Lung (tissue), 12 donors: Measurements from ENCODE around the gene H3-3A. TPM values are rescaled to one million over a fixed set of nuclear protein-coding genes. Genes with fewer than 3 reads are reported as not detected.

Experiments used
- ATAC-seq: fragments of 200-7000 bp; cut with Tn5 transposase; one replicate; pipeline ENCODE4 v1.9.1; 2020; ENCODE audit warnings: moderate number of reproducible peaks; ENCODE audit not compliant: insufficient read depth, low FRiP score
- DNase-seq, 3 donors: peaks; one replicate each; pipeline ENCODE4 v3.0.0-alpha.2; 2013 to 2017
- H3K27ac ChIP-seq, 2 donors: one replicate each; pipeline ENCODE4 v1.5.1; 2013; ENCODE audit warnings: mild to moderate bottlenecking in 2 of 2, moderate library complexity in 2 of 2, control low read depth in 1 of 2, inconsistent platforms in 1 of 2, low read depth in 1 of 2, low read length in 1 of 2
- H3K27me3 ChIP-seq, 3 donors: one replicate each; pipeline ENCODE4 v1.5.1; 2013; ENCODE audit warnings: low read length in 2 of 3; ENCODE audit not compliant: control insufficient read depth in 3 of 3, insufficient read depth in 3 of 3
- H3K36me3 ChIP-seq, 4 donors: one replicate each; pipeline ENCODE4 v1.5.1; 2013; ENCODE audit warnings: low read length in 4 of 4, mild to moderate bottlenecking in 1 of 4, moderate library complexity in 1 of 4; ENCODE audit not compliant: control insufficient read depth in 4 of 4, insufficient read depth in 4 of 4
- H3K4me1 ChIP-seq, 5 donors: one replicate each; pipeline ENCODE4 v1.5.1; 2013; ENCODE audit warnings: low read length in 5 of 5, mild to moderate bottlenecking in 2 of 5, moderate library complexity in 1 of 5; ENCODE audit not compliant: control insufficient read depth in 5 of 5, insufficient read depth in 5 of 5
- H3K4me3 ChIP-seq: one replicate; pipeline ENCODE4 v1.5.1; 2013; ENCODE audit warnings: mild to moderate bottlenecking, control low read depth, moderate library complexity
- H3K9ac ChIP-seq, 2 donors: one replicate each; pipeline ENCODE4 v1.5.1; 2013; ENCODE audit warnings: low read length in 2 of 2, control low read depth in 1 of 2; ENCODE audit not compliant: insufficient read depth in 1 of 2
- H3K9me3 ChIP-seq, 4 donors: one replicate each; pipeline ENCODE4 v1.5.1; 2013; ENCODE audit warnings: low read length in 3 of 4, mild to moderate bottlenecking in 1 of 4, moderate library complexity in 1 of 4; ENCODE audit not compliant: control insufficient read depth in 4 of 4, insufficient read depth in 3 of 4
- CTCF ChIP-seq: IDR thresholded peaks from 2 replicates; pipeline ENCODE4 v1.5.1; 2012; ENCODE audit warnings: mild to moderate bottlenecking; ENCODE audit errors: control extremely low read depth, extremely low read depth
- WGBS, 2 donors: extraction: QIAGEN DNeasy Blood & Tissue Kit; methylation state at CpG; one replicate each; pipeline ENCODE4 v1.1.7; 2013; 5-methylcytosine and 5-hydroxymethylcytosine counted together
- polyA plus RNA-seq, 2 donors: library from polyadenylated mRNA; stranded (reverse); fragments of 200-250 nt; gene quantifications; one replicate each; pipeline ENCODE4 v1.2.1, GENCODE V29; 2013
- total RNA-seq, 2 donors: library from RNA; depleted of rRNA in 1 of 2; stranded (reverse); fragments of >200 nt in 1 of 2; gene quantifications; one replicate each; pipeline ENCODE4 v1.2.1, GENCODE V29; 2014 to 2021
- donor health status: control.
- donor health status: control.
- donor health status: Bipolar disorder and iron deficiency.
- donor health status: healthy.
- donor health status: DM: yes; HTN: yes; CAD: no.

The H3-3A gene
- total and polyA plus RNA-seq, 4 donors = 404 to 1,014 (median 655) TPM

- no peaks in the 10 kb centered on the region for H3K36me3 ChIP-seq
- TF ChIP-seq CTCF = no peak
- H3K9me3 ChIP-seq = no peaks in the 10 kb centered on the region
- 0 to 1% methylated on average over 20 to 57 of the region's 57 CpGs for WGBS, 2 donors
- peak overlapping the region; percentile 48 to 95 for H3K9ac ChIP-seq
- peak; percentile 86 for ATAC-seq
- peaks cover 6 to 23% (median 11%) of the 10 kb centered on the region in 5 donors for H3K4me1 ChIP-seq
- DNase-seq = peak; percentile 93 to 94 (median 93)
- peak overlapping the region; percentile 98 to 100 for H3K27ac ChIP-seq
- H3K4me3 ChIP-seq = peak overlapping the region; percentile 62
- no peaks in the 10 kb centered on the region for H3K27me3 ChIP-seq
Observed at GRCh38 chr1:226109829-226110248, 47.3 kb downstream of the H3-3A start.

- Histone ChIP-seq H3K9ac (peak overlapping the region; percentile 4 to 55), H3K4me1 (peaks cover 6 to 23% (median 11%) of the 10 kb centered on the region in 5 donors), H3K9me3 (no peaks in the 10 kb centered on the region), H3K36me3 (no peaks in the 10 kb centered on the region), H3K27me3 (no peaks in the 10 kb centered on the region), H3K27ac (peak overlapping the region; percentile 98 to 100), H3K4me3 (peak overlapping the region; percentile 62)
- TF ChIP-seq CTCF = no peak
- ATAC-seq = peak; percentile 66
- 0 to 1% methylated on average over 57 to 73 of the region's 73 CpGs for WGBS, 2 donors
- peak in 2 of 3 donors; percentile 87 to 91 for DNase-seq
Observed at GRCh38 chr1:226110249-226111097, 48.0 kb downstream of the H3-3A start.

GRCh38 chr1:226111098-226111882 is 48.8 kb downstream of the H3-3A start:
- DNase-seq (no peak), ATAC-seq (no peak)
- H3K27ac ChIP-seq = peak overlapping the region; percentile 98 to 100
- H3K27me3 ChIP-seq = no peaks in the 10 kb centered on the region
- peaks cover 6 to 23% (median 11%) of the 10 kb centered on the region in 5 donors for H3K4me1 ChIP-seq
- H3K4me3 ChIP-seq = no peak overlapping the region
- no peaks in the 10 kb centered on the region for H3K36me3 ChIP-seq
- no peaks in the 10 kb centered on the region for H3K9me3 ChIP-seq
- TF ChIP-seq CTCF = no peak
- 44 to 45% methylated on average over 11 of the region's 11 CpGs for WGBS, 2 donors
- peak overlapping the region; percentile 4 to 55 for H3K9ac ChIP-seq
